Choroid plexus epithelial cell (primary cell): ENCODE measurements around the gene MMP24.

Experiments used
- DNase-seq: peaks from one replicate; pipeline ENCODE4 v3.0.0-alpha.2; 2010; ENCODE audit warnings: low read depth
- H3K4me3 ChIP-seq: 2 replicates; pipeline ENCODE4 v1.5.1; 2011; ENCODE audit warnings: low read depth, mild to moderate bottlenecking, control low read depth, low read length, moderate library complexity
- TF ChIP-seq, protein P1 (sequence below): conservative IDR thresholded peaks from 2 replicates; pipeline ENCODE4 v1.5.1; 2011; ENCODE audit warnings: low read depth, mild to moderate bottlenecking, control low read depth, inconsistent platforms, low read length, moderate library complexity

Gene MMP24

DNA sequence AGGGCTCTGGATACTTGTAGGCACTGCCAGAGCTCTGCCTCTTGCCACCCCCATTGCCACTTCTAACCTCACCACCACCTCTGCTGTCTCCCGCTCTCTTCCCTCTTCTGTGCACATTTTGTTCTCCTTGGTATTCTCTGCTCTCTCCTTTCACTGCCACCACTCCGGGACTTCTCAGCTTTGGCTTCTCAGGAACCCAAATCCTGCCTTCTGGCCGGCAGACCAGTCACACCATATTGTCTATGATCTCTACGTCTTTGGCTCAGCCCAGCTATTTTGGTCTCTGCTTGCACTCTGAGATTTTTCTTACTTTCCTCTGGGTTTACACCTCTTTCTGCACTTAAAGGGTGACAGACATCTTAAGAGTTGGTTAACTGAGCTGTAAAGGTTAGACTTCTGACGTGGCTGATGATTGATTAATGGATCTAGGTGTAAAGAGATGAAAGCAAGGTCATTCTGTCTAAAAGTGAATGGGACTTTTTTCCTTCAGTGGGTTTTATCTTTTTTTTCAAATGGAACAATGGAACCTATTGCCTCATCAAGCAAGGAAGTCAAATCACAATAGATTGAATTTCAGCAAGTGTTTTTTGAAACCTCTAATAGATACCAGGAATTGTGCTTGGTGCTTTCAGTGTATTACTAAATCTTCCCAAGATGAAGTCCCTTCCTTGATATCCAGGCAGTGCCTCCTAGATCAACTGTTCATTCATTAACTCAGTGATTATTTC, 13.8 kb downstream of the MMP24 start:
- H3K4me3 ChIP-seq, result no peak overlapping the region
- DNase-seq, result no peak
- TF ChIP-seq, protein P1, sequence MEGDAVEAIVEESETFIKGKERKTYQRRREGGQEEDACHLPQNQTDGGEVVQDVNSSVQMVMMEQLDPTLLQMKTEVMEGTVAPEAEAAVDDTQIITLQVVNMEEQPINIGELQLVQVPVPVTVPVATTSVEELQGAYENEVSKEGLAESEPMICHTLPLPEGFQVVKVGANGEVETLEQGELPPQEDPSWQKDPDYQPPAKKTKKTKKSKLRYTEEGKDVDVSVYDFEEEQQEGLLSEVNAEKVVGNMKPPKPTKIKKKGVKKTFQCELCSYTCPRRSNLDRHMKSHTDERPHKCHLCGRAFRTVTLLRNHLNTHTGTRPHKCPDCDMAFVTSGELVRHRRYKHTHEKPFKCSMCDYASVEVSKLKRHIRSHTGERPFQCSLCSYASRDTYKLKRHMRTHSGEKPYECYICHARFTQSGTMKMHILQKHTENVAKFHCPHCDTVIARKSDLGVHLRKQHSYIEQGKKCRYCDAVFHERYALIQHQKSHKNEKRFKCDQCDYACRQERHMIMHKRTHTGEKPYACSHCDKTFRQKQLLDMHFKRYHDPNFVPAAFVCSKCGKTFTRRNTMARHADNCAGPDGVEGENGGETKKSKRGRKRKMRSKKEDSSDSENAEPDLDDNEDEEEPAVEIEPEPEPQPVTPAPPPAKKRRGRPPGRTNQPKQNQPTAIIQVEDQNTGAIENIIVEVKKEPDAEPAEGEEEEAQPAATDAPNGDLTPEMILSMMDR, result no peak

DNA sequence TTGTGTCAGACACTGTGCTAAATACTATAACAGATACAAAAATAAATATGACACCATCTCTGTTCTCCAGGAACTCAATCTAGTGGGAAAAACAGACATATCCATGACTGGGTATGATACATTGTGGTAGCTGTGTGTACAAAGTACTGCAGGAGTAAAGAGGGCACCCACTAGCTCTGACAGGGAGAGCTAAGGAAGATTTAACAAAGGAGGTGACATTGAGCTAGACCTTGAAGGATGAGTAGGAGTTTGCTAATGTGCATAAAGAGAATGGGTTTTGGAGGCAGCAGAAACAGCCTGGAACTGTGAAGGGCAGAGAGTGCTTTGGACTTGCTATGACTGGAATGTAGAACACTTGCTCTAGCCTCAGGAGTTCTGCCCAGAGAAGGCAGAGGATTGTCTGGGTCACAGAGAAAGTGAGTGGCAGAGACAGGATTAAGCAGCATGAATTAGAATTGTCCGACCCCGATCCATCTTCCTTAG, 14.4 kb downstream of the MMP24 start:
- TF ChIP-seq, protein P1, result no peak
- DNase-seq, result no peak
- no peak overlapping the region for H3K4me3 ChIP-seq

DNA sequence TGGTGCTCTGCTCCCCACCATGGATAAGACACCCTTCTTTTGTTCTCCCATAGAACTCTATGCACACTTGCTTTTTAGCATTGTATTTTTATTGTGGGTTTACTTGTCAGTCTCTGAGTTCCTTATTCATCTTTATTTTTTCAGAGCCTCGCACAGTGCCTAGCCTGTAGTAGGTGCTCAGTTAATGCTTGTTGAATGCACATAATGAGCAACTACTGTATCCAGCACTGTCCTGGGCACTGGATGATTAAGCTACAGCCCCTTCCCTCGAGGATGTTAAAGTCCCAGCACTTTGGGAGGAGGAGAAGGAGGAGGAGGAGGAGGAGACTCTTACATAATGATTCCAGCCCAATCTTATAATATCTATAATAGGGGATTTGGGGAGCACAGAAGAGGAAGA, 16.8 kb downstream of the MMP24 start:
- TF ChIP-seq, protein P1, result no peak
- H3K4me3 ChIP-seq, result no peak overlapping the region
- DNase-seq, result no peak

DNA sequence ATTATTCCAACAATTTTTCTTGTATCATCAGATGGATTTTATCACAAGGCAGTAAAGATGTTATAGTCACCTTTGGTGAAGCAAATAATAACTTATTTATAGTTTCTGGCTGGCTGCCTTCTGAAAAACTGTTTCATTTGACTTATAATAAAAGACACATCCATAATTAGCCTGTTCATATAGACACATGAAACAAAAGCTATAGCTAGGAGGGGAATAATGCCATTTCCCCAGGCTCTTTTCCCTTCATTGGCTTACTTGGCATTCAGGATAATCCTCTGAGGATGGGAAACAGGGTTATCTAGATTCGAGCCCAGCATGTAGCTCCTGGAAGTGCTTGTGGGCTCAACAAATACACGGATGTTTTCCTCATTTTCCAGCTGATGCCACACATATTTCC, 17.5 kb downstream of the MMP24 start:
- DNase-seq, result no peak
- no peak overlapping the region for H3K4me3 ChIP-seq
- TF ChIP-seq, protein P1, result no peak

DNA sequence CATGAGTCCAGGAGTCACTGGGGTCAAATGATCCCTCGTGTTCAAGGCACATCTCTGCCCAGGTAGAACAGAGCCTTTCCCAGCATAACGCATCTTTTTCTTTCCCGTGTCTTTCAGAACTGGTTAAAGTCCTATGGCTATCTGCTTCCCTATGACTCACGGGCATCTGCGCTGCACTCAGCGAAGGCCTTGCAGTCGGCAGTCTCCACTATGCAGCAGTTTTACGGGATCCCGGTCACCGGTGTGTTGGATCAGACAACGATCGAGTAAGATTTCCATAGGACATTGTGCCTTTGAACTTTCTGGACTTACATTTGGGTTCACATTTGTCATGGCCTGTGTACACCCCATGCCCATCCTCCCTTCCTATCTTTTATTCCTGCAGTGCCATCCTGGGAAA, 20.2 kb downstream of the MMP24 start:
- no peak for DNase-seq
- no peak overlapping the region for H3K4me3 ChIP-seq
- TF ChIP-seq, protein P1, result no peak

DNA sequence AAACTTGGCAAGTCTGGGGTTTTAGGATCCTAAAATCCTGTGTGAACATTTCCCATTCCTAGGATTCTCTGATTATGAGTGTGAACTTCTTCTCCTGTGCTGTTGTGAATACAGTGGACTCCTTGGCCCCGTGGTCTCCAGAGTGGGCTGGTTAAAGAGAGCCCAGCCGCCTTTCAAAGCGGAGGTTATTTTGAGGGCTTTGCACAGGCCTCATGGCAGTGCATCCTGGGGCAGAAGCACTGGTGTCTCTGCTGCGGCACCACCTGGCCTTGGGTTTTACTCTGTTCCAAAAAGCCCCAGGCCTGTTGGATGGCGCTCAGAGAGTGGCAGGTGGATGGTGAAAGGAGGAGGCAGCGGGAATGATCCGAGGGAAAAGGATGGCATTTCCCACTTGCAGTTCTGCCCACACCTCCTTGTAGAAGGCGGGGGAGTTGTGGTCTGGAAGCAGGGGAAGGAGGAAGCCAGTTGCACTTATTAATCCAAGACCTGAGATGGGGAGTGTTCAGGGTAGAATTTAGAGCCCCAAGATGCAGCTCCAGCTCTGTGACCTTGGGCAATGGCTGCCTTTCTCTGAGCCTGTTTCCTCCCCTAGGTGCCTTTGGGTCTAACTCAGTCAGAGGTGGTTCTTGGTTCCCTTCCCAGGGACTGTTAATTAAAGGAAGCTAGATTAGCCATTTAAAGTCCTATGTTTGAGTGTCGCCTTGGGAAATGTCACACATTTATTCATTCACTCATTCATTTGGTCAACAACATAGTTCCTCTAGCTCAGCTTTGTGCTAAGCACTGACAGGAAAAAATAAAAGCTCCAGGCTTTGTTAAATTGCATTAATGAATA, 22.4 kb downstream of the MMP24 start:
- TF ChIP-seq, protein P1, result no peak
- no peak overlapping the region for H3K4me3 ChIP-seq
- DNase-seq, result no peak
